ENCODE data around the gene SRSF4.
"Not testable (repeated sequence)": the region's sequence is repeated elsewhere in the genome, so short reads cannot be mapped to it uniquely, and the experiment has no call there.

Gene SRSF4

GRCh38 chr1:29136391-29136915 lies 45.2 kb downstream of the SRSF4 start:
- H3K27me3 ChIP-seq (replicated peaks), result no peaks in the 10 kb centered on the region
- H3K27ac ChIP-seq, result no peak overlapping the region
- TF ChIP-seq CTCF (IDR thresholded peaks at IDR 0.05; ENCODE audit: low read depth, low read length, missing control alignments), result no peak
- no peaks in the 10 kb centered on the region for H3K36me3 ChIP-seq (replicated peaks)
- H3K4me3 ChIP-seq (ENCODE audit: low read depth, low read length), result no peak overlapping the region
- in situ Hi-C loops (cut with HindIII; ENCODE audit: low pct_ligation_motif_present, low sequenced_read_pairs), result no loop called here
- DNase-seq, result no peak

- Histone ChIP-seq H3K4me3 (ENCODE audit: low read depth, low read length) (no peak overlapping the region), H3K27ac (no peak overlapping the region), H3K36me3 (replicated peaks) (no peaks in the 10 kb centered on the region), H3K27me3 (replicated peaks) (no peaks in the 10 kb centered on the region)
- no peak for DNase-seq
- in situ Hi-C loops (cut with HindIII; ENCODE audit: low pct_ligation_motif_present, low sequenced_read_pairs), result no loop called here
- no peak for TF ChIP-seq CTCF (IDR thresholded peaks at IDR 0.05; ENCODE audit: low read depth, low read length, missing control alignments)
Observed at GRCh38 chr1:29134695-29135028, 47.0 kb downstream of the SRSF4 start.

GRCh38 chr1:29133861-29134694 lies 47.6 kb downstream of the SRSF4 start:
- Histone ChIP-seq H3K27ac (no peak overlapping the region), H3K36me3 (replicated peaks) (no peaks in the 10 kb centered on the region), H3K27me3 (replicated peaks) (no peaks in the 10 kb centered on the region), H3K4me3 (ENCODE audit: low read depth, low read length) (no peak overlapping the region)
- DNase-seq, result no peak
- TF ChIP-seq CTCF (IDR thresholded peaks at IDR 0.05; ENCODE audit: low read depth, low read length, missing control alignments), result no peak
- in situ Hi-C loops (cut with HindIII; ENCODE audit: low pct_ligation_motif_present, low sequenced_read_pairs), result no loop called here

GRCh38 chr1:29131056-29131455 lies 50.6 kb downstream of the SRSF4 start:
- H3K36me3 ChIP-seq (replicated peaks); H3K4me3 ChIP-seq (ENCODE audit: low read depth, low read length); H3K27me3 ChIP-seq (replicated peaks); H3K27ac ChIP-seq; in situ Hi-C loops (cut with HindIII; ENCODE audit: low pct_ligation_motif_present, low sequenced_read_pairs); DNase-seq: not testable (repeated sequence)

- Histone ChIP-seq H3K27ac (no peak overlapping the region), H3K36me3 (replicated peaks) (no peaks in the 10 kb centered on the region), H3K27me3 (replicated peaks) (no peaks in the 10 kb centered on the region), H3K4me3 (ENCODE audit: low read depth, low read length) (no peak overlapping the region)
- in situ Hi-C loops (cut with HindIII; ENCODE audit: low pct_ligation_motif_present, low sequenced_read_pairs), result no loop called here
- no peak for TF ChIP-seq CTCF (IDR thresholded peaks at IDR 0.05; ENCODE audit: low read depth, low read length, missing control alignments)
- no peak for DNase-seq
Observed at GRCh38 chr1:29129916-29130315, 51.8 kb downstream of the SRSF4 start.

- Histone ChIP-seq H3K27me3 (replicated peaks) (no peaks in the 10 kb centered on the region), H3K36me3 (replicated peaks) (no peaks in the 10 kb centered on the region), H3K4me3 (ENCODE audit: low read depth, low read length) (no peak overlapping the region), H3K27ac (no peak overlapping the region)
- no peak for TF ChIP-seq CTCF (IDR thresholded peaks at IDR 0.05; ENCODE audit: low read depth, low read length, missing control alignments)
- in situ Hi-C loops (cut with HindIII; ENCODE audit: low pct_ligation_motif_present, low sequenced_read_pairs), result no loop called here
- DNase-seq, result no peak
Observed at GRCh38 chr1:29128739-29129138, 53.0 kb downstream of the SRSF4 start.
